ENCODE results near the gene CPEB3. TPM values are rescaled to one million over a fixed set of nuclear protein-coding genes. Genes with fewer than 3 reads are reported as not detected.
"Not testable (repeated sequence)": the region's sequence is repeated elsewhere in the genome, so short reads cannot be mapped to it uniquely, and the experiment has no call there.

CPEB3 gene
- 1.3 and 2.2 TPM in 2 replicates for total RNA-seq (ENCODE audit: low replicate concordance)

DNA sequence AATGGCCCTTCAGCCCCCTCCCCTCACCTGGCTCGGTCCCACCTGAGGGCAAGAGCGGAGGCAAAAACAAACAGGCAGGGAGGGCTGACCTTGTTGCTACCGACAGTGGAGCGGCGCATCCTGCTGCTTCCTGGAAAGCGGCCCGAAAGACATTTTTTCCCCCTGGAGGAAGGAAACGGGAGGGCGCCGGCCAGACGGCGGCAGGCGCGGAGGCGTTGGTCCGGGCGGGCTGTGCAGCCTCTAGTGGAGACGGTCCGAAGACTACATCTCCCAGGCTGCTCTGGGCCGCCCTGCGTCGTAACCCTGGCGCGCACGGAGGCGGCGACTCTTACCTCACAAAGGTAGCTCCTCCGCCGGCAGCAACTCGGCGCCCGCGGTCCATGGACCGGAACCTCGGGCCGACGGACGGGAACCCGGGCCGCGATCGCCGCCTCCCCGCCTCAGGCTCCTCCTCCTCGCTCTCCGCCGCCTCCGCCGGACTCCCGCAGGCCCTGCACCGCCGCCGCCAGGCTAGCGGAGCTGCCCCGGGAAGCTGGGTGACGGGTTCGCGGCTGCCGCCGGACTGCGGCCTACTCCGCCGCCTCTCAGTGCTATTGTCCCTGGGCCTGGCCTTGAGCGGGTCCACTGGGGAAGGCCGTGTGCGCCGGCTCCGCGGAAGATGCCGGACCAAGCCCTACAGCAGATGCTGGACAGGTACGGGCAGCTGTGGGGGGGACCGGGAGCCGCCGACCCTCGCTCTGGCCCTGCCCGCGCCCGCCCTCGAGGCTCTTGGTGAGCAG is at the start of gene CPEB3, which contains the start of gene MARCHF5:
Gene CPEB3, minus strand, starts transcription at position 242 of the 779 bp plus-strand sequence. CDS start 50,728 bp downstream, outside the sequence.
Gene MARCHF5, plus strand, starts transcription at position 331 of the 779 bp plus-strand sequence. Its CDS starts 328 bp downstream, at position 659.
- TF ChIP-seq EZH2 (IDR thresholded peaks at IDR 0.05) (peak; percentile 50), EZH2phosphoT487 (IDR thresholded peaks at IDR 0.05) (no peak), CTCF (IDR thresholded peaks at IDR 0.05) (peak; percentile 63)
- Mint-ChIP-seq H3K9me3 (no peaks in the 10 kb centered on the region), H3K27me3 (ENCODE audit: insufficient read depth, low read depth) (no peaks in the 10 kb centered on the region), H3K4me1 (peaks cover 18% of the 10 kb centered on the region), H3K36me3 (peaks cover 10% of the 10 kb centered on the region), H3K4me3 (peak within 1 kb of the TSS; percentile 91), H3K27ac (peak within 1 kb of the TSS; percentile 78)
- no peaks in the 10 kb centered on the region for H3K9me3 ChIP-seq (ENCODE audit: low read depth)
- no peaks in the 10 kb centered on the region for H3K36me3 ChIP-seq
- H3F3A ChIP-seq (ENCODE audit: low read depth), result peaks cover 11% of the 10 kb centered on the region
- peaks cover 40% of the 10 kb centered on the region for H4K20me1 ChIP-seq (ENCODE audit: low read depth)
- no peaks in the 10 kb centered on the region for H3K4me1 ChIP-seq
- DNase-seq (ENCODE audit: low spot score), result peak; percentile 98
- H3K79me2 ChIP-seq (ENCODE audit: low read depth), result peaks cover 49% of the 10 kb centered on the region
- H3K27ac ChIP-seq, result peak within 1 kb of the TSS; percentile 84
- no peaks in the 10 kb centered on the region for H3K27me3 ChIP-seq
- peak within 1 kb of the TSS; percentile 97 for H2AFZ ChIP-seq (replicated peaks)
- peak within 1 kb of the TSS; percentile 98 for H3K4me3 ChIP-seq
- H3K4me2 ChIP-seq, result peak within 1 kb of the TSS; percentile 87
- peak within 1 kb of the TSS; percentile 98 for H3K9ac ChIP-seq

GRCh38 chr10:92329927-92330326 is 39.0 kb upstream of the CPEB3 start:
- H3K27me3 ChIP-seq; DNase-seq (ENCODE audit: low spot score); H3K9ac ChIP-seq; H3K36me3 Mint-ChIP-seq; H2AFZ ChIP-seq (replicated peaks); H3F3A ChIP-seq (ENCODE audit: low read depth); H3K27me3 Mint-ChIP-seq (ENCODE audit: insufficient read depth, low read depth); H3K4me3 ChIP-seq; H3K9me3 Mint-ChIP-seq; H3K9me3 ChIP-seq (ENCODE audit: low read depth); H3K27ac Mint-ChIP-seq; H3K4me2 ChIP-seq; H3K4me3 Mint-ChIP-seq; H3K27ac ChIP-seq; H3K36me3 ChIP-seq; H3K4me1 Mint-ChIP-seq: not testable (repeated sequence)
- H3K79me2 ChIP-seq (ENCODE audit: low read depth), result peaks cover 98% of the 10 kb centered on the region
- H4K20me1 ChIP-seq (ENCODE audit: low read depth), result peaks cover 79% of the 10 kb centered on the region
- peaks cover 10% of the 10 kb centered on the region for H3K4me1 ChIP-seq

DNA sequence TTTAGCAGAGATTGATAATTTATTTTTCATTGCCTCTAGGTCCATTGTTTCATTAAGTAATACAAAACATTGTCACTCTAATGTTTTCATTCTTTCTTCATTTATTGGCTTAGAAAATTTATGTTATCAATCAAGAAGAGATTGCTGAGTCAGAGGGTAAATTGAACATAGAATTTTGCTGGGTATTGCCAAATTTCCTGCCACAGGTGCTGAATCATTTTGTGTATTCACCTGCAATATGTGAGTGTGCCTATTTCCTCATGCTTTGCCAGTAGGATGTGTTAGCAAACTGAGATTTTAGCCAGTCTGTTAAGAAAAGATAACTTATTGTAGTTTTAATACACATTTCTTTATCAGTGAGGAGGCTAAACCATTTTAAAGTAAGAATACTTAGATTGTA is 38.1 kb upstream of the CPEB3 start:
- TF ChIP-seq CTCF (IDR thresholded peaks at IDR 0.05) (no peak), EZH2 (IDR thresholded peaks at IDR 0.05) (no peak), EZH2phosphoT487 (IDR thresholded peaks at IDR 0.05) (no peak)
- Histone ChIP-seq H3F3A (ENCODE audit: low read depth) (peaks cover 7% of the 10 kb centered on the region), H3K36me3 (no peaks in the 10 kb centered on the region), H3K9ac (no peak overlapping the region), H3K4me2 (no peak overlapping the region), H2AFZ (replicated peaks) (no peak overlapping the region), H4K20me1 (ENCODE audit: low read depth) (peaks cover 79% of the 10 kb centered on the region), H3K79me2 (ENCODE audit: low read depth) (peaks cover 98% of the 10 kb centered on the region), H3K4me3 (no peak overlapping the region), H3K4me1 (peaks cover 4% of the 10 kb centered on the region), H3K27me3 (no peaks in the 10 kb centered on the region), H3K27ac (no peak overlapping the region), H3K9me3 (ENCODE audit: low read depth) (no peaks in the 10 kb centered on the region)
- Mint-ChIP-seq H3K4me3 (no peak overlapping the region), H3K36me3 (peaks cover 11% of the 10 kb centered on the region), H3K27ac (no peak overlapping the region), H3K27me3 (ENCODE audit: insufficient read depth, low read depth) (no peaks in the 10 kb centered on the region), H3K9me3 (no peaks in the 10 kb centered on the region), H3K4me1 (no peaks in the 10 kb centered on the region)
- DNase-seq (ENCODE audit: low spot score), result no peak

Data from neural progenitor cell (in vitro differentiated cells).